Hepatocyte (in vitro differentiated cells): ENCODE results near the gene SP110. TPM values are rescaled to one million over a fixed set of nuclear protein-coding genes. Genes with fewer than 3 reads are reported as not detected.

ENCODE experiments used
- DNase-seq: peaks from one replicate; pipeline ENCODE4 v3.0.0-alpha.2; 2016; ENCODE audit warnings: low spot score
- H2AFZ ChIP-seq: fragments of 200-600 bp; sonication (generic); 2 replicates; pipeline ENCODE4 v1.6.0; 2016; ENCODE audit warnings: antibody characterized with exemption, mild to moderate bottlenecking
- H3K27ac ChIP-seq: fragments of 200-600 bp; sonication (generic); 2 replicates; pipeline ENCODE4 v1.5.1; 2016; ENCODE audit warnings: mild to moderate bottlenecking
- H3K27me3 ChIP-seq: fragments of 200-600 bp; sonication (generic); 2 replicates; pipeline ENCODE4 v1.6.1; 2016
- H3K36me3 ChIP-seq: fragments of 200-600 bp; sonication (generic); replicated peaks from 2 replicates; pipeline ENCODE4 v1.5.1; 2016; ENCODE audit warnings: low read depth; ENCODE audit not compliant: insufficient read depth
- H3K4me1 ChIP-seq: fragments of 200-600 bp; sonication (generic); 2 replicates; pipeline ENCODE4 v1.5.1; 2016; ENCODE audit warnings: mild to moderate bottlenecking, moderate library complexity; ENCODE audit not compliant: insufficient read depth
- H3K4me2 ChIP-seq: fragments of 200-600 bp; sonication (generic); 2 replicates; pipeline ENCODE4 v1.6.0; 2016
- H3K4me3 ChIP-seq: fragments of 200-600 bp; sonication (generic); 2 replicates; pipeline ENCODE4 v1.5.1; 2016; ENCODE audit warnings: mild to moderate bottlenecking
- H3K79me2 ChIP-seq: fragments of 200-600 bp; sonication (generic); 2 replicates; pipeline ENCODE4 v1.6.0; 2017; ENCODE audit warnings: mild to moderate bottlenecking
- H3K9me2 ChIP-seq: fragments of 200-600 bp; sonication (generic); replicated peaks from 2 replicates; pipeline ENCODE4 v1.6.0; 2017; ENCODE audit warnings: mild to moderate bottlenecking; ENCODE audit not compliant: insufficient read depth
- H3K9me3 ChIP-seq: fragments of 200-600 bp; sonication (generic); 2 replicates; pipeline ENCODE4 v1.5.1; 2016; ENCODE audit warnings: low read depth, mild to moderate bottlenecking
- H4K20me1 ChIP-seq: fragments of 200-600 bp; sonication (generic); 2 replicates; pipeline ENCODE4 v1.6.0; 2016; ENCODE audit warnings: mild to moderate bottlenecking; ENCODE audit not compliant: insufficient read depth, poor library complexity, severe bottlenecking
- CTCF ChIP-seq: fragments of 200-600 bp; sonication (generic); IDR thresholded peaks from 2 replicates; pipeline ENCODE4 v1.5.1; 2016; ENCODE audit warnings: antibody characterized with exemption, mild to moderate bottlenecking; ENCODE audit not compliant: poor library complexity
- EZH2 ChIP-seq: fragments of 200-600 bp; sonication (generic); IDR thresholded peaks from 2 replicates; pipeline ENCODE4 v1.6.1; 2016; ENCODE audit warnings: antibody characterized with exemption, mild to moderate bottlenecking, borderline replicate concordance
- EZH2phosphoT487 ChIP-seq: fragments of 200-600 bp; sonication (generic); IDR thresholded peaks from one replicate; pipeline ENCODE4 v1.6.1; 2018; ENCODE audit warnings: antibody characterized with exemption, mild to moderate bottlenecking, low read depth, moderate library complexity; ENCODE audit not compliant: unreplicated experiment, severe bottlenecking
- WGBS: methylation state at CpG from one replicate; pipeline ENCODE4 v1.1.6; 2016; ENCODE audit warnings: low lambda C conversion rate; ENCODE audit errors: missing lambda C conversion rate; 5-methylcytosine and 5-hydroxymethylcytosine counted together
- polyA plus RNA-seq: library from polyadenylated mRNA; unstranded; fragments of >200 nt; fragmentation: Nextera tagmentation; extraction: Ambion mirVana; gene quantifications from 2 replicates; pipeline ENCODE4 v1.2.1, GENCODE V29; 2016
- total RNA-seq: library from RNA; depleted of rRNA; stranded (reverse); fragments of >200 nt; gene quantifications from 2 replicates; pipeline ENCODE4 v1.2.3, GENCODE V29; 2014

SP110 gene
- total and polyA plus RNA-seq, 2 experiments from 2014 or later: 10.9 to 15.9 TPM

GRCh38 chr2:230134496-230135129 lies 85.2 kb downstream of the SP110 start:
- no peak for DNase-seq
- Histone ChIP-seq H3K27ac (no peak overlapping the region), H3K4me2 (no peak overlapping the region)

GRCh38 chr2:230131366-230131765 lies 88.4 kb downstream of the SP110 start:
- Histone ChIP-seq H3K4me1 (no peaks in the 10 kb centered on the region), H4K20me1 (no peaks in the 10 kb centered on the region), H3K36me3 (no peaks in the 10 kb centered on the region), H3K27me3 (no peaks in the 10 kb centered on the region), H3K4me2 (no peak overlapping the region), H3K4me3 (no peak overlapping the region), H3K27ac (peak overlapping the region; percentile 12), H3K79me2 (no peaks in the 10 kb centered on the region), H2AFZ (no peak overlapping the region), H3K9me3 (no peaks in the 10 kb centered on the region), H3K9me2 (no peaks in the 10 kb centered on the region)
- no peak for DNase-seq
- 51% methylated on average over 4 of the region's 4 CpGs for WGBS
- TF ChIP-seq CTCF: no peak
- TF ChIP-seq EZH2: no peak

More at GRCh38 chr2:230134496-230135129, 85.2 kb downstream of the SP110 start:
- 75% methylated on average over 1 of the region's 1 CpG for WGBS
- TF ChIP-seq EZH2 (no peak), CTCF (no peak), EZH2phosphoT487 (no peak)
- no peaks in the 10 kb centered on the region for H3K4me1 ChIP-seq
- no peak overlapping the region for H3K4me3 ChIP-seq
- no peak overlapping the region for H2AFZ ChIP-seq
- H4K20me1 ChIP-seq: no peaks in the 10 kb centered on the region
- no peaks in the 10 kb centered on the region for H3K9me2 ChIP-seq
- H3K79me2 ChIP-seq: no peaks in the 10 kb centered on the region
- H3K36me3 ChIP-seq: no peaks in the 10 kb centered on the region
- H3K9me3 ChIP-seq: no peaks in the 10 kb centered on the region
- no peaks in the 10 kb centered on the region for H3K27me3 ChIP-seq

- Histone ChIP-seq H3K4me2 (no peak overlapping the region), H3K27me3 (no peaks in the 10 kb centered on the region), H4K20me1 (no peaks in the 10 kb centered on the region), H3K9me2 (no peaks in the 10 kb centered on the region), H3K4me3 (no peak overlapping the region), H3K4me1 (no peaks in the 10 kb centered on the region), H3K36me3 (no peaks in the 10 kb centered on the region), H3K79me2 (no peaks in the 10 kb centered on the region), H3K9me3 (no peaks in the 10 kb centered on the region), H2AFZ (no peak overlapping the region), H3K27ac (peak overlapping the region; percentile 25)
- no peak for TF ChIP-seq CTCF
- TF ChIP-seq EZH2phosphoT487: no peak
- TF ChIP-seq EZH2: no peak
- 65% methylated on average over 11 of the region's 11 CpGs for WGBS
- DNase-seq: peak; percentile 25
Observed at GRCh38 chr2:230130668-230131364, 89.0 kb downstream of the SP110 start.
